NCI-H524 (cell line): Measurements from ENCODE around the gene GOLGA8T.
"Not testable (repeated sequence)": the region's sequence is repeated elsewhere in the genome, so short reads cannot be mapped to it uniquely, and the experiment has no call there.

Experiments used
- DNase-seq, 2 experiments: peaks; one replicate each; lab custom pipeline; 2025; lab: John Stamatoyannopoulos, UW

Gene GOLGA8T

DNA sequence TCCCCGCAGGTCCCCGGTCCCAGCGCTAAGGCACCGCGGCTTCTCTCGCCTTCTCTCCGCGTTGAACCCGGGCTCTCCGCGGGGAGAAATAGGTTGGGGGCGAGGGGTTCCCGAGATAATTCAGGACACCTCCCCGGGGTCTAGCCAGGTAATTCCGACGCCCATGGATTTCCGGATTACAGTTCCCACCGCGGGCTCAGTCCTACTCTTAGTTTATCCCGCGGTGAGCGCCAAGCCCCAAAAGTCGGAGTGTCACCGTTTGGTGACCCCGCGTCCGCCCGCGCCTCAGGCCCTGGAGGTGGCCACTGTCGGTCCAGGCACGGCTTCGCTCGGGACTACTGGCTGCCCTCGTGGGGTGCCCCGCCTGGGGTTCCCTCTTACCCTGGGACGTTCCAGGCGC is 56.8 kb downstream of the GOLGA8T start:
- DNase-seq, result not testable (repeated sequence)

DNA sequence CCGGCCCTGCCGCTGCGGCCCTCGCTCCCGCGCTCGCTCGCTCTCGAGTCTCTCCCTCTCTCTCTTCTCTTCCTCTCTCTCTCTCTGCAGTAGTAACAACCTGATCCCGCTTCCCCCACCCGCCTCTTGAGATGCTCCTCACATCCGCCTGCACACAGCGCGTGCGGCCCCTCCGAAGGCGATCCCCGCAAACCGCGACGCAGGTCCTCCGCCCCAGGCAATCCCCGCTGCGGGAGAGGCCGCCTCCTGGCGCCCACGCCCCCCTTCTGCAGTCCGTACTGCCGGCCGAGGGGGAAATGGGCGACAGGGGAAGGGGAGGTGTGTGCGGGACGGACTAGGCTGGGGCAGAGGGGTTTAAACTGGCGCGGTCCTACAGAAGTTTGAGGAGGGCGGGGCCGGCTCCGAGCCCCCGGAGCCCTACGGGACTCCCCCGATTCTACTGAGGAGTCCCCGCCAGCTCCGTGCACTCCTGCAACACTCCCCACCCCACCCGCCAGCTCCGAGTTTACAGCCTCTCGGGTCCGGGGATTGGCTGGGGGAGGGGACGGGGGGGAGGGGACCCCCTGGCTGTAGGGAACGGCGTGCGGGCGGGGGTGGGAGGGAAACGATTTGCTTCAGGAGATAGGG is 57.4 kb downstream of the GOLGA8T start:
- not testable (repeated sequence) for DNase-seq

DNA sequence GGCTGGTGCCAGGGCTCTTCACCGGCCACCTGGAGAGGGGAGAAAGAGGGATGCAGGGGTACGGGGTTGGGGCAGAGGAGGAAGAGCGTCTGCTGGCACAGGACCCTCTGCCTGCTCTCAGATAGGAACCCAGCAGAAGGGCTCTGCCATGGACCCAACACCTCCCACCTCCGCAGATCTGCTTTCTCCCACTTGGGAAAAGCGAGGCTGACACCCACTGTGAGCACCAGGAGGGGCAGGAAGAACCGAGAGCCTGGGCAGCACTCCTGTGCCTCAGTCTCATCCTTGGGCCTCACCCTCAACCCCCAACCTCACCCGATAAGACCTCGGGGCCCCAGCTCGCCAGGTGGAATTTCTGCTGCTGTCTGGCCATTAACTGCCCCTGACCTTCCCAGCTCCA is 58.0 kb downstream of the GOLGA8T start:
- not testable (repeated sequence) for DNase-seq
